ENCODE measurements around the gene ICA1.

Gene ICA1

GRCh38 chr7:8135417-8135816, 126.5 kb downstream of the ICA1 start:
- in situ Hi-C loops (cut with HindIII; ENCODE audit: low sequenced_read_pairs): no loop called here

GRCh38 chr7:8134089-8134733, 127.8 kb downstream of the ICA1 start:
- in situ Hi-C loops (cut with HindIII; ENCODE audit: low sequenced_read_pairs): no loop called here

- in situ Hi-C loops (cut with HindIII; ENCODE audit: low sequenced_read_pairs): no loop called here
These were observed 128.6 kb downstream of the ICA1 start for GRCh38 chr7:8133188-8133848.

GRCh38 chr7:8131694-8132605, 130.0 kb downstream of the ICA1 start:
- in situ Hi-C loops (cut with HindIII; ENCODE audit: low sequenced_read_pairs): no loop called here

- in situ Hi-C loops (cut with HindIII; ENCODE audit: low sequenced_read_pairs): no loop called here
These were observed 131.3 kb downstream of the ICA1 start for GRCh38 chr7:8130663-8131062.

GRCh38 chr7:8129318-8129659, 132.7 kb downstream of the ICA1 start:
- in situ Hi-C loops (cut with HindIII; ENCODE audit: low sequenced_read_pairs): no loop called here

GRCh38 chr7:8128449-8129317, 133.3 kb downstream of the ICA1 start:
- in situ Hi-C loops (cut with HindIII; ENCODE audit: low sequenced_read_pairs): no loop called here

GRCh38 chr7:8126601-8127167, 135.3 kb downstream of the ICA1 start:
- in situ Hi-C loops (cut with HindIII; ENCODE audit: low sequenced_read_pairs): no loop called here

- in situ Hi-C loops (cut with HindIII; ENCODE audit: low sequenced_read_pairs): no loop called here
These were observed 136.1 kb downstream of the ICA1 start for GRCh38 chr7:8125680-8126444.

GRCh38 chr7:8121243-8121642, 140.7 kb downstream of the ICA1 start:
- in situ Hi-C loops (cut with HindIII; ENCODE audit: low sequenced_read_pairs): no loop called here

- in situ Hi-C loops (cut with HindIII; ENCODE audit: low sequenced_read_pairs): no loop called here
These were observed 141.4 kb downstream of the ICA1 start for GRCh38 chr7:8120390-8121058.

GRCh38 chr7:8119262-8119661, 142.7 kb downstream of the ICA1 start:
- in situ Hi-C loops (cut with HindIII; ENCODE audit: low sequenced_read_pairs): no loop called here

- in situ Hi-C loops (cut with HindIII; ENCODE audit: low sequenced_read_pairs): no loop called here
These were observed 144.8 kb downstream of the ICA1 start for GRCh38 chr7:8117195-8117594.

- in situ Hi-C loops (cut with HindIII; ENCODE audit: low sequenced_read_pairs): no loop called here
These were observed 146.2 kb downstream of the ICA1 start for GRCh38 chr7:8115547-8116402.

- in situ Hi-C loops (cut with HindIII; ENCODE audit: low sequenced_read_pairs): no loop called here
These were observed 147.8 kb downstream of the ICA1 start for GRCh38 chr7:8114175-8114574.

GRCh38 chr7:8113184-8113583, 148.8 kb downstream of the ICA1 start:
- in situ Hi-C loops (cut with HindIII; ENCODE audit: low sequenced_read_pairs): no loop called here

- in situ Hi-C loops (cut with HindIII; ENCODE audit: low sequenced_read_pairs): no loop called here
These were observed 149.3 kb downstream of the ICA1 start for GRCh38 chr7:8112685-8113084.

GRCh38 chr7:8111282-8111960, 150.5 kb downstream of the ICA1 start:
- in situ Hi-C loops (cut with HindIII; ENCODE audit: low sequenced_read_pairs): no loop called here
